ENCODE measurements around the gene PEX11B.

DNA sequence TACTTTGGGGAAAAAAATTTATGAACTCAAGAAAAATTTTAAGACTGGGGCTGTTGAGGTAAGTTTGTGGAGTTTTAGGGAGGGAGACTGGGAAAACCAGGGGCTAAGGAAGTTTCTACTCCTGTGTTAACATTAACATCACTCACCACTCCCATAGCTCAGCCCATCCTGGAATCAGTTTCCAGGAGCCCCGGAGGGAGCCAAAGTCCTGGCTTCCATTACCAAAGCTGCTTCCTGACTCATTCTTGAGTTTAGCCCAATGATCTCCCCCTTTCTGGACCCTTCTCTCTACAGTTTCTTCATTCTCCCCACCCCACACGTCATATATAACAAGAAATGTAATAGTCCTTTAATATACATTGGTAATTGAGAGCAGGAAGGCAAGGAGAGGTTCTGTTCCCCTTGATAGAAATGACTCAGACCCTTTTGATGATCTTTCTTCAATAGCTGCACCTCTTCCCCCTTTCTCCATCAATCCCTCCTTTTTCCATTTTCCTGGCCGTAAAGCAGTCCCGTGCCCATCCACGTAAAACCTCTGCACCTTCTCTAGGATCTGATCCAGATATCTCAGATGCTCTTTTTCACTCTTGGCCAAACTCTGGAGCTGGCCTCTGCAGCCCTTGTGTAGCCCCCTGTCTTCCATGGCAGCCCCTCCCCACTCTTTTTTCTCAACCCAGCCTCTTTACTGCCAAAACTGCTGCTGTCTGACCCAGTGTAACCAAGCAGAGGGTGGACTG lies 55.1 kb downstream of the PEX11B start:
- TF ChIP-seq, protein P1, sequence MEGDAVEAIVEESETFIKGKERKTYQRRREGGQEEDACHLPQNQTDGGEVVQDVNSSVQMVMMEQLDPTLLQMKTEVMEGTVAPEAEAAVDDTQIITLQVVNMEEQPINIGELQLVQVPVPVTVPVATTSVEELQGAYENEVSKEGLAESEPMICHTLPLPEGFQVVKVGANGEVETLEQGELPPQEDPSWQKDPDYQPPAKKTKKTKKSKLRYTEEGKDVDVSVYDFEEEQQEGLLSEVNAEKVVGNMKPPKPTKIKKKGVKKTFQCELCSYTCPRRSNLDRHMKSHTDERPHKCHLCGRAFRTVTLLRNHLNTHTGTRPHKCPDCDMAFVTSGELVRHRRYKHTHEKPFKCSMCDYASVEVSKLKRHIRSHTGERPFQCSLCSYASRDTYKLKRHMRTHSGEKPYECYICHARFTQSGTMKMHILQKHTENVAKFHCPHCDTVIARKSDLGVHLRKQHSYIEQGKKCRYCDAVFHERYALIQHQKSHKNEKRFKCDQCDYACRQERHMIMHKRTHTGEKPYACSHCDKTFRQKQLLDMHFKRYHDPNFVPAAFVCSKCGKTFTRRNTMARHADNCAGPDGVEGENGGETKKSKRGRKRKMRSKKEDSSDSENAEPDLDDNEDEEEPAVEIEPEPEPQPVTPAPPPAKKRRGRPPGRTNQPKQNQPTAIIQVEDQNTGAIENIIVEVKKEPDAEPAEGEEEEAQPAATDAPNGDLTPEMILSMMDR (IDR thresholded peaks at IDR 0.05; ENCODE audit: borderline replicate concordance, extremely low read depth, low read length, poor library complexity, severe bottlenecking): no peak
- TF ChIP-seq EZH2 (IDR thresholded peaks at IDR 0.05; ENCODE audit: borderline replicate concordance, low read depth, low read length, severe bottlenecking): no peak

Data from DND-41 (cell line).